ENCODE results near the gene DAB2.
"Not testable (repeated sequence)": the region's sequence is repeated elsewhere in the genome, so short reads cannot be mapped to it uniquely, and the experiment has no call there.

Gene DAB2

GRCh38 chr5:39376293-39376714 is 48.5 kb downstream of the DAB2 start:
- peak in 1 of 2 donors; percentile 70 for ATAC-seq

- no peak for ATAC-seq
Measured at GRCh38 chr5:39373791-39374190, 51.0 kb downstream of the DAB2 start.

GRCh38 chr5:39371367-39371635 is 53.5 kb downstream of the DAB2 start:
- no peak for ATAC-seq

- no peak for ATAC-seq
Measured at GRCh38 chr5:39370555-39371366, 54.0 kb downstream of the DAB2 start.

GRCh38 chr5:39369123-39369815 is 55.5 kb downstream of the DAB2 start:
- ATAC-seq = no peak

GRCh38 chr5:39368116-39368515 is 56.7 kb downstream of the DAB2 start:
- ATAC-seq = no peak

GRCh38 chr5:39367711-39368110 is 57.1 kb downstream of the DAB2 start:
- no peak for ATAC-seq

- ATAC-seq = no peak
Measured at GRCh38 chr5:39364367-39364766, 60.4 kb downstream of the DAB2 start, which contains the start of gene C9. C9 (minus strand) TSS chr5:39364495; CDS start chr5:39364464, 31 bp downstream.

GRCh38 chr5:39363217-39363616 is 61.6 kb downstream of the DAB2 start:
- no peak for ATAC-seq

GRCh38 chr5:39362646-39363045 is 62.1 kb downstream of the DAB2 start:
- ATAC-seq = no peak

GRCh38 chr5:39361306-39361705 is 63.5 kb downstream of the DAB2 start:
- ATAC-seq = no peak

GRCh38 chr5:39360471-39361111 is 64.2 kb downstream of the DAB2 start:
- peak; percentile 25 to 43 for ATAC-seq

GRCh38 chr5:39356263-39356662 is 68.5 kb downstream of the DAB2 start:
- ATAC-seq = no peak

GRCh38 chr5:39355324-39355723 is 69.5 kb downstream of the DAB2 start:
- ATAC-seq = no peak

- ATAC-seq = no peak
Measured at GRCh38 chr5:39353717-39354399, 70.9 kb downstream of the DAB2 start.

GRCh38 chr5:39352951-39353350 is 71.8 kb downstream of the DAB2 start:
- ATAC-seq = no peak

- no peak for ATAC-seq
Measured at GRCh38 chr5:39352170-39352569, 72.6 kb downstream of the DAB2 start.

- no peak for ATAC-seq
Measured at GRCh38 chr5:39349484-39349883, 75.3 kb downstream of the DAB2 start.

- ATAC-seq = no peak
Measured at GRCh38 chr5:39342460-39342859, 82.3 kb downstream of the DAB2 start.

- no peak for ATAC-seq
Measured at GRCh38 chr5:39341896-39342295, 82.9 kb downstream of the DAB2 start.

GRCh38 chr5:39340506-39340905 is 84.3 kb downstream of the DAB2 start:
- ATAC-seq = no peak

- ATAC-seq = no peak
Measured at GRCh38 chr5:39337252-39337915, 87.4 kb downstream of the DAB2 start.

- ATAC-seq = not testable (repeated sequence)
Measured at GRCh38 chr5:39334296-39334695, 90.5 kb downstream of the DAB2 start.

Data from activated CD4-positive, CD25-positive, alpha-beta regulatory T cell treated with anti-CD3 and anti-CD28 coated beads, Interleukin-2, amount 50 U/mL, for 24 hours (primary cell).